ENCODE measurements around the gene RBM23.

RBM23 gene

DNA sequence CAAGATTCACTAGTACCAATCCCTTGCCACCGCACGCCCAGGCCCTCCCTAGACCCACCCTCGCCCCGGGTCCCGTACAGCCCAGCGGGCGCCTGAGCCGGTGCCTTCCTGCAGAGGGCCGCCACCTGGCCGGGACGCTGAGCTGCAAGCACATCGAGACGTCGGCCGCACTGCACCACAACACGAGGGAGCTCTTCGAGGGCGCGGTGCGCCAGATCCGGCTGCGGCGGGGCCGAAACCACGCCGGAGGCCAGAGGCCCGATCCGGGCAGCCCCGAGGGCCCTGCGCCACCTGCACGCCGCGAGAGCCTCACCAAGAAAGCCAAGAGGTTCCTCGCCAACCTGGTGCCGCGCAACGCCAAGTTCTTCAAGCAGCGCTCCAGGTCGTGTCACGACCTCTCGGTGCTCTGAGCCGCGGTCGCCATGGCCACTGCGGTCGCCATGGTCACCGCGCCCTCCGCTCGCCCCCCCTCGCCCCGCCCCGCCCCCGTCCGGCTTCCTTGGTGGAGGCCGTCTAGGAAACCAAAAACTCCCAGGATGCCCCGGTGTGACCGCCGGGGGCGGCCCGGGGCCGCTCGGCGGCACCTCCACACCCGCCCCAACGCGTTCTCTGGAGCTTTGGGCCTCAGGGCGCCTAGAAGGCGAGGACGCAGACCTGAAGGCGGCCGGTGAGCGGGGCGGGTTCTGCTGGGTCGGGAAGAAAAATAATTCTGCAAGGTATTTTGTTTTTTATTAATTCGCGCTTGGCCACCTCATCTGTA, 32.3 kb downstream of the RBM23 start:
- TF ChIP-seq, protein P1, sequence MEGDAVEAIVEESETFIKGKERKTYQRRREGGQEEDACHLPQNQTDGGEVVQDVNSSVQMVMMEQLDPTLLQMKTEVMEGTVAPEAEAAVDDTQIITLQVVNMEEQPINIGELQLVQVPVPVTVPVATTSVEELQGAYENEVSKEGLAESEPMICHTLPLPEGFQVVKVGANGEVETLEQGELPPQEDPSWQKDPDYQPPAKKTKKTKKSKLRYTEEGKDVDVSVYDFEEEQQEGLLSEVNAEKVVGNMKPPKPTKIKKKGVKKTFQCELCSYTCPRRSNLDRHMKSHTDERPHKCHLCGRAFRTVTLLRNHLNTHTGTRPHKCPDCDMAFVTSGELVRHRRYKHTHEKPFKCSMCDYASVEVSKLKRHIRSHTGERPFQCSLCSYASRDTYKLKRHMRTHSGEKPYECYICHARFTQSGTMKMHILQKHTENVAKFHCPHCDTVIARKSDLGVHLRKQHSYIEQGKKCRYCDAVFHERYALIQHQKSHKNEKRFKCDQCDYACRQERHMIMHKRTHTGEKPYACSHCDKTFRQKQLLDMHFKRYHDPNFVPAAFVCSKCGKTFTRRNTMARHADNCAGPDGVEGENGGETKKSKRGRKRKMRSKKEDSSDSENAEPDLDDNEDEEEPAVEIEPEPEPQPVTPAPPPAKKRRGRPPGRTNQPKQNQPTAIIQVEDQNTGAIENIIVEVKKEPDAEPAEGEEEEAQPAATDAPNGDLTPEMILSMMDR (IDR thresholded peaks at IDR 0.05; ENCODE audit: insufficient read depth, missing control alignments): no peak
- DNase-seq (ENCODE audit: insufficient read length, low spot score): peak; percentile 84
- FAIRE-seq: no peak

DNA sequence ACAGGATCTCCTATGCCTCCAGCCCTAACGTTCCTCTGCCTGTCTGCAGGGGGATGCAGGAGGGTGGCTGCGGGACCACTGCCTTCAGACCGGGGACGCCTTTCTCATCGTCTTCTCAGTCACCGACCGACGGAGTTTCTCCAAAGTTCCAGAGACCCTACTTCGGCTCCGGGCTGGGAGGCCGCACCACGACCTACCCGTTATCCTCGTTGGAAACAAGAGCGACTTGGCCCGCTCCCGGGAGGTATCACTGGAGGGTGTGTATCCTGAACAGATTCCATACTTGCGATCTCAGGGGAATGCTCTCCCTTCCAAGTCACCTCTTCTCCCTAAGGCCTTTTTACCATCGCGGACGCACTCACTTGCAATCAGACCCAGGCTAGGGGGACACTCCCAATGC, 33.0 kb downstream of the RBM23 start:
- DNase-seq (ENCODE audit: insufficient read length, low spot score) (no peak), FAIRE-seq (no peak)
- TF ChIP-seq, protein P1 (IDR thresholded peaks at IDR 0.05; ENCODE audit: insufficient read depth, missing control alignments): no peak

DNA sequence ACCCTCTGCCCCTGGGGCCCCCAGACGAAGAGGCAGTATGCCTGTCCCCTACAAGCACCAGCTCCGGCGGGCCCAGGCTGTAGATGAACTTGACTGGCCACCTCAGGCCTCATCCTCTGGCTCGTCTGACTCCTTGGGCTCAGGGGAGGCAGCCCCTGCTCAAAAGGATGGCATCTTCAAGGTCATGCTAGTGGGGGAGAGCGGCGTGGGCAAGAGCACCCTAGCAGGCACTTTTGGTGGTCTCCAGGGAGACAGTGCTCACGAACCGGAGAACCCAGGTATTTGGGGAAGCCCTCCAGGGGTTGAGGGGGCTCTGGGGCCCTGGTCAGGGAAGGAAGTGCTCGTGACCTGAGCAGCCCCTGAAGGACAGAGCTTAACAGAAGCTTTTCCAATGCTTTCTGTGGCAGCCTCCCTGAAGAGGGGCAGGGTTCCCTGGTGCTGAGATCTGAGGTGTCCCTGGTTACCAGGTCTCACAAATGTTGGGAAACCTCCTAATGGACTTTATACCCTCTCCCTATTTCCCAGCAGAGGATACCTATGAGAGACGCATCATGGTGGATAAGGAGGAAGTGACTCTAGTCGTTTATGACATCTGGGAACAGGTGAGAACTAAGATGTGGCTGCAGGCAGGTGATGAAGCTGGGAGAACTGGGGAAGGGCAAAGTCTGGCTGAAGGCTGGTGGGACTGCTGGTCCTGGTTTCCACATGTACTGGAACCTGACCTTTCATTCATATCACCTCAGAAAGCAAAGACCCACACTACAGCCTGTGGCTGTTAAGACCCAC, 34.0 kb downstream of the RBM23 start:
- TF ChIP-seq, protein P1 (IDR thresholded peaks at IDR 0.05; ENCODE audit: insufficient read depth, missing control alignments): no peak
- FAIRE-seq (no peak), DNase-seq (ENCODE audit: insufficient read length, low spot score) (no peak)

DNA sequence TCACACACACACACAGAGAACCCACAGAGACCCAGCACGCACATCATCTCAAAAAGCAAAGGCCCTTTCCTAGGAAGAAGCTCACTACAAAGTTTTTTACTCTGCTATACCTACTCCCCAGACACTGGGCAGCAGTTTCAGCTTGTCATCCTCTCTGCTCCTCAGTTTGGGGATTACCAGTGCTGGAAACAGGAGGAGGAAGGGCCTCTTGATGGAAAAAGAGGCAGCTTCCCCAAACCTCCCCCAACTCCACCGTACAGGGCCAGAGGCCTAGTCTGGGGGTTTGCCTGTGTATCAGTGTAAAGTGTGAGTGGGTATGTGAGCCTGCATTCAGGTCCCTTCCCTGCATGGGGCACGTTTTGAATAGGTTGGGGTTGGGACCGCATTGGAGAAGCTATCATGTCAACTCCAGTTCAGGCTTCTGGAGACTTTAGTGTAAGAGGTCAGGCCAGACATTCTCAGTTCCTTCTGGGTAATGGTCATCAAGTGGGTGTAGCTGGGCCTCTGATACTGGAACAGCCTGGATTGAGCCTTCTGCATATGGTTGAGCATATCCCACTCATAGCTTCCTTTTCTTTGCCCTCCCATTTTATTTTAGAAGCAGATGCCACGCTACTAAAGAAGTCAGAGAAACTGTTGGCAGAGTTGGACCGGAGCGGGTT, 34.7 kb downstream of the RBM23 start:
- FAIRE-seq: no peak
- TF ChIP-seq, protein P1 (IDR thresholded peaks at IDR 0.05; ENCODE audit: insufficient read depth, missing control alignments): no peak
- DNase-seq (ENCODE audit: insufficient read length, low spot score): no peak

DNA sequence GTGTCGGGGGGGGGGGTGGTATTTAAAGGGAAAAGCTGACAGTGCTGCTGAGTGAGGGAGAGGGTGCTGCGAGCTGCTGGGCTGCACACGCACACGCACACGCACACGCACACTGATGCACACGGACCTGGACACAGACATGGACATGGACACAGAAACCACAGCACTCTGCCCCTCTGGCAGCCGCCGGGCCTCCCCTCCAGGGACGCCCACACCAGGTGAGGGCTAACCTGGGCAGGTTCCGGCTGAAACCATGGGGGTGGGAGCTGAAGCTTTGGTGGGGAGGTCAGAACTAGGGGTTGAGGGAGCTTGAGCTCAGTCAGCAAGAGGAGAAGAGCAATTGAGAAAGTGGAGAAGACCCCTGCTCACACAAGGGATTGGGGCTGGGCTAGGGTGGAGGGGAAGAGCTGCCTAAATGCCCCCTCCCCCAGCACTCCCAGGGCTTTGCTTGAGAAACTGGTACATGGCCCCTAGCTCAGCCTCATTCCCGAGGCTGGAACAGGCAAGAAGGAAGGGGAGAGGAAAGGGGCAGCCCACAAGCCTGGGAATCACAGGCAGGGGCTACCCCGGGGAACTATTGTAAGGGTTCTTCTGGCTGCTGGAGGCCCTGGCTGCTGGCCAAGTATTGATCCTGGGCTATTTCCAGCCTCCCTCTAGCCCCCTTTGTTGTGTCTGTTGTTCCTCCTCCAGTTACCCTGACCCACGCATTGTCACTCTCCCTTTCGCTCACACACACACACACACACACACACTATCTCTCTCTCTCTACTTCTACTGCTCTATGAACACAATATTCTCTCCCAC, 35.6 kb downstream of the RBM23 start, which contains the start of gene REM2:
Gene REM2 (plus strand): TSS at position 50 of the 804 bp plus-strand sequence. CDS start 66 bp downstream, at position 116.
- no peak for FAIRE-seq
- DNase-seq (ENCODE audit: insufficient read length, low spot score): no peak
- TF ChIP-seq, protein P1 (IDR thresholded peaks at IDR 0.05; ENCODE audit: insufficient read depth, missing control alignments): no peak

DNA sequence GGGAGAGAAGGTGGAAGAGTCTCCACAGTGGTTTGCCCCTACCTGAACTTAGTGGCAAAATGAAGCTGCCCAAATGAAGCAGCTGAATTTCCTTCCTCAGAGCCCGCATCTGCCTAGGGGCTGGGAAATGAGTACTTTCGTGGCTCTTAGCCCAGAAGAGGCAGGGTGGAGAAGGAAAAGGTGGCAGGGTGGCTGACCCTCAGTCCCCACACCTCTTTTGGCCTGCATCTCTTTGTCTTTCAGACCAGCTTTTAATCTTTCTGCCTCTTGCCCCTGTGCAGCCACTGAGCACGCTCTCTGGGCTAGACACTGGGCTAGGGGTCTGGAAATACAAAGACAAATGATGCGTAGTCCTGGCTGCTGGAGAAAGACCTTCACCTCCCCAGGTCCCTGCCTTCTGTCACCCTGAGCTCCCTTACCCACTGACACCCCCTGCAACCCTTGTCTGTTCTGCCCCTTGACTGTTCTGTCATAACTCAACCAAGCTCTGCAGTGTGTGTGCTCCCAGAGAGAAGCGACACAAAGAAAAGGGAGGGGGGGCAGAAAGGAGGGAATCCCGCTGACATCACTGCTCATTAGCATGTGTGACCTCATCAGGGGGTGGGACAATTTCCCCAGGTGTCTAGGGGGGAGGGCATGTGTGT, 36.3 kb downstream of the RBM23 start:
- DNase-seq (ENCODE audit: insufficient read length, low spot score) (peak; percentile 62), FAIRE-seq (no peak)
- TF ChIP-seq, protein P1 (IDR thresholded peaks at IDR 0.05; ENCODE audit: insufficient read depth, missing control alignments): no peak
